ENCODE data around the gene CNN1. TPM values are rescaled to one million over a fixed set of nuclear protein-coding genes. Genes with fewer than 3 reads are reported as not detected.
"Not testable (repeated sequence)": the region's sequence is repeated elsewhere in the genome, so short reads cannot be mapped to it uniquely, and the experiment has no call there.

Gene CNN1
- total RNA-seq, 4 donors from 2014 or later, result 2,283 to 3,774 (median 3,072) TPM

- no peaks in the 10 kb centered on the region for H3K36me3 ChIP-seq
- peak within 1 kb of the TSS; percentile 51 to 94 (median 89) for H3K27ac ChIP-seq
- WGBS, 2 donors (ENCODE audit: low coverage in 1 of 2), result 0% methylated on average over 5 to 12 of the region's 67 CpGs
- peaks cover 0 to 49% (median 7%) of the 10 kb centered on the region in 3 donors for H3K4me1 ChIP-seq
- ATAC-seq, result peak; percentile 100
- H3K27me3 ChIP-seq, result no peaks in the 10 kb centered on the region
- peak; percentile 12 for TF ChIP-seq EP300 (IDR thresholded peaks at IDR 0.05)
- TF ChIP-seq POLR2A (IDR thresholded peaks at IDR 0.05), result peak; percentile 89 to 91
- TF ChIP-seq POLR2AphosphoS5 (IDR thresholded peaks at IDR 0.05), result peak; percentile 94
- TF ChIP-seq CTCF (IDR thresholded peaks at IDR 0.05), result peak in 3 of 4 experiments; percentile 24 to 50 (median 49)
- H3K4me3 ChIP-seq, result peak within 1 kb of the TSS; percentile 53 to 67
- H3K9me3 ChIP-seq, result no peaks in the 10 kb centered on the region
These were observed 58.8 kb downstream of the CNN1 start, which contains the start of gene ZNF627 for GRCh38 chr19:11597202-11598102. Gene ZNF627 (plus strand): TSS chr19:11597483. CDS start chr19:11597628, 145 bp downstream.

- Histone ChIP-seq H3K27ac (peak overlapping the region in 3 of 4 donors; percentile 89 to 94 (median 89)), H3K9me3 (no peaks in the 10 kb centered on the region), H3K36me3 (no peaks in the 10 kb centered on the region), H3K4me1 (peaks cover 0 to 55% (median 7%) of the 10 kb centered on the region in 3 donors), H3K27me3 (no peaks in the 10 kb centered on the region), H3K4me3 (peak overlapping the region; percentile 53 to 67)
- no peak for ATAC-seq
- 62 to 63% methylated on average over 4 to 10 of the region's 10 CpGs for WGBS, 2 donors (ENCODE audit: low coverage in 1 of 2)
- no peak for TF ChIP-seq POLR2AphosphoS5 (IDR thresholded peaks at IDR 0.05)
- TF ChIP-seq CTCF (IDR thresholded peaks at IDR 0.05), result no peak
- no peak for TF ChIP-seq EP300 (IDR thresholded peaks at IDR 0.05)
- no peak for TF ChIP-seq POLR2A (IDR thresholded peaks at IDR 0.05)
These were observed 59.4 kb downstream of the CNN1 start for GRCh38 chr19:11598103-11598483.

GRCh38 chr19:11598746-11599145 is 60.1 kb downstream of the CNN1 start:
- no peak for ATAC-seq
- Histone ChIP-seq H3K4me1 (peaks cover 0 to 55% (median 7%) of the 10 kb centered on the region in 3 donors), H3K4me3 (no peak overlapping the region), H3K9me3 (no peaks in the 10 kb centered on the region), H3K36me3 (peaks cover 0 to 1% of the 10 kb centered on the region in 2 donors), H3K27me3 (no peaks in the 10 kb centered on the region), H3K27ac (no peak overlapping the region)
- 88% methylated on average over 2 of the region's 2 CpGs; no CpG with 5 or more reads in 1 of the 2 donors for WGBS, 2 donors (ENCODE audit: low coverage in 1 of 2)
- TF ChIP-seq POLR2AphosphoS5 (IDR thresholded peaks at IDR 0.05) (no peak), EP300 (IDR thresholded peaks at IDR 0.05) (no peak), CTCF (IDR thresholded peaks at IDR 0.05) (no peak), POLR2A (IDR thresholded peaks at IDR 0.05) (no peak)

GRCh38 chr19:11599704-11600103 is 61.1 kb downstream of the CNN1 start:
- not testable (repeated sequence) for ATAC-seq

More at GRCh38 chr19:11599704-11600103, 61.1 kb downstream of the CNN1 start:
- Histone ChIP-seq H3K36me3 (peaks cover 0 to 11% of the 10 kb centered on the region in 2 donors), H3K4me1 (peaks cover 0 to 55% (median 7%) of the 10 kb centered on the region in 3 donors)
- H3K27me3 ChIP-seq, H3K27ac ChIP-seq, H3K4me3 ChIP-seq, H3K9me3 ChIP-seq: not testable (repeated sequence)
- 95 to 100% methylated on average over 4 to 5 of the region's 8 CpGs for WGBS, 2 donors (ENCODE audit: low coverage in 1 of 2)

Small RNA genes within 50 kb of the gene (small RNA-seq; reads per million reads assigned to genes)
- gene MIR7974, result 0 to 0.13 (median 0) reads per million in 4 donors
- 0 reads per million in 4 donors for gene RN7SL833P

Other genes starting within 250 kb of the CNN1 start
- gene TSPAN16, start 242.7 kb upstream of the CNN1 start, total RNA-seq, result not detected
- gene RAB3D, start 199.2 kb upstream of the CNN1 start, total RNA-seq, result 10 to 100 TPM; 21.5 to 43.7 (median 28.0) TPM
- 100 to 1,000 TPM; 165 to 262 (median 210) TPM for gene TMEM205, start 192.6 kb upstream of the CNN1 start, total RNA-seq
- gene CCDC159, start 192.3 kb upstream of the CNN1 start, total RNA-seq, result 10 to 100 TPM in 3 of 4 donors, 1 to 10 TPM in 1; 6.6 to 30.0 (median 19.0) TPM
- gene PLPPR2, start 183.4 kb upstream of the CNN1 start, total RNA-seq, result 10 to 100 TPM; 20.5 to 57.7 (median 44.9) TPM
- gene SWSAP1, start 164.2 kb upstream of the CNN1 start, total RNA-seq, result 1 to 10 TPM in 2 of 4 donors, under 1 TPM in 2; 0.62 to 2.6 (median 1.0) TPM
- 1 to 10 TPM in 3 of 4 donors, under 1 TPM in 1; 0.62 to 5.1 (median 2.7) TPM for gene EPOR, start 154.5 kb upstream of the CNN1 start, total RNA-seq
- gene RGL3, start 119.5 kb upstream of the CNN1 start, total RNA-seq, result 1 to 10 TPM in 2 of 4 donors, under 1 TPM in 2; 0.25 to 3.7 (median 1.3) TPM
- gene ODAD3, start 103.7 kb upstream of the CNN1 start, total RNA-seq, result 1 to 10 TPM in 1 of 4 donors, under 1 TPM in 1, not detected in 2; 0.27 to 1.4 TPM
- 100 to 1,000 TPM in 1 of 4 donors, 10 to 100 TPM in 3; 72.8 to 112 (median 85.8) TPM for gene PRKCSH, start 103.2 kb upstream of the CNN1 start, total RNA-seq
- 1 to 10 TPM in 1 of 4 donors, under 1 TPM in 2, not detected in 1; 0.04 to 3.3 (median 0.27) TPM for gene ELAVL3, start 57.8 kb upstream of the CNN1 start, total RNA-seq
- 10 to 100 TPM in 2 of 4 donors, 1 to 10 TPM in 2; 5.1 to 20.4 (median 10.6) TPM for gene ZNF653, start 33.0 kb upstream of the CNN1 start, total RNA-seq
- gene ECSIT, start 9.7 kb upstream of the CNN1 start, total RNA-seq, result 10 to 100 TPM; 50.1 to 88.3 (median 65.2) TPM
- gene ELOF1, start 20.4 kb downstream of the CNN1 start, total RNA-seq, result 10 to 100 TPM; 19.1 to 49.4 (median 32.0) TPM
- 10 to 100 TPM in 2 of 4 donors, 1 to 10 TPM in 2; 4.4 to 12.0 (median 9.8) TPM for gene ACP5, start 38.8 kb downstream of the CNN1 start, total RNA-seq
- gene ZNF627, start 58.6 kb downstream of the CNN1 start, total RNA-seq, result 10 to 100 TPM in 3 of 4 donors, 1 to 10 TPM in 1; 9.6 to 18.0 (median 10.4) TPM
- gene ZNF823, start 200.1 kb downstream of the CNN1 start, total RNA-seq, result 10 to 100 TPM in 1 of 4 donors, 1 to 10 TPM in 3; 6.7 to 11.4 (median 8.7) TPM
- gene ZNF441, start 228.1 kb downstream of the CNN1 start, total RNA-seq, result 10 to 100 TPM in 1 of 4 donors, 1 to 10 TPM in 3; 4.5 to 10.7 (median 7.7) TPM